ENCODE results near the gene DNM1L.

Gene DNM1L

DNA sequence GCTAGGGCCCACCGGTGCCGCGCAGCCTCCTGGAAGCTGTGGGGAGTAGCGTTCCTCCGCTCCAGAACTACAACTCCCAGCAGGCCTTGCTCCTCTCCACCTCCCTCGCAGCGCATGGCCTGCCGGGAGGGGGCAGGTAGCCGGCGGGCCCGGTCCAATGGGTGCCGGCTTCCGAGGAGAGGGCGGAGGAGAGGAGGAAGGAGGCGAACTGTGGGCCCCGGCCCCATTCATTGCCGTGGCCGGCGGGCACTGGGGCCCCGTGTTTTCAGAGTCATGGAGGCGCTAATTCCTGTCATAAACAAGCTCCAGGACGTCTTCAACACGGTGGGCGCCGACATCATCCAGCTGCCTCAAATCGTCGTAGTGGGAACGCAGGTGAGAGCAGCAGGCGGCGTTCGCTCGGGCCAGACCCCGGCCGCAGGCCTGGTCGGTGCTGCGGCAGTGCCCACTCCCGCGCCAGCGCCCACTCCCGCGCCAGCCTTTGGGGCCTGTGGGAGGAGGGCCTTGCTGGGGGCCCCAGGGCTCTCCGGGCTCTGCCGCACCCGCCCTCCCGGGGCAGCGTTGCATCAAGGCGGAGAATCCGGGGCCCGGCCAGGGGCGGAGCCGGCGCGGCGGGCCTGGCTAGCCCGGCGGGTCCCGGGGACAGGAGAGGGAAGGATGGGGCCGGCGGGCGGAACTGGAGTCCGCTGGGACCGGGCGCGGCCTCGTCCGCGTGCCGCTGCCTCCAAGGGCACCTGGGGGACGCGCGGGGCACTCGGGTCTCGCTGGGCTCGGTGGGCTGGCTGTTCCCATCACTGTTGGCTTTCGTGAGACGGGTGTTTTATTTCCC lies at the start of gene DNM1L:
Gene DNM1L (plus strand): TSS at position 211 of the 829 bp plus-strand sequence. CDS start 63 bp downstream, at position 274.
- Histone ChIP-seq H3K27ac (ENCODE audit: low read length) (peak within 1 kb of the TSS; percentile 55), H3K4me3 (ENCODE audit: low read length) (peak within 1 kb of the TSS; percentile 89), H3K4me1 (ENCODE audit: low read length) (peaks cover 28% of the 10 kb centered on the region), H2AFZ (ENCODE audit: low read depth, low read length) (peak within 1 kb of the TSS; percentile 96), H3K79me2 (ENCODE audit: low read length) (peaks cover 49% of the 10 kb centered on the region), H3K9me3 (ENCODE audit: insufficient read depth, low read length) (no peaks in the 10 kb centered on the region), H3K27me3 (ENCODE audit: low read depth, low read length) (no peaks in the 10 kb centered on the region), H3K9ac (ENCODE audit: low read length) (peak within 1 kb of the TSS; percentile 83), H3K4me2 (ENCODE audit: low read length) (peak within 1 kb of the TSS; percentile 75), H4K20me1 (ENCODE audit: insufficient read depth, low read length) (peaks cover 14% of the 10 kb centered on the region), H3K36me3 (replicated peaks; ENCODE audit: low read depth, low read length) (peaks cover 3% of the 10 kb centered on the region)
- TF ChIP-seq, protein P1, sequence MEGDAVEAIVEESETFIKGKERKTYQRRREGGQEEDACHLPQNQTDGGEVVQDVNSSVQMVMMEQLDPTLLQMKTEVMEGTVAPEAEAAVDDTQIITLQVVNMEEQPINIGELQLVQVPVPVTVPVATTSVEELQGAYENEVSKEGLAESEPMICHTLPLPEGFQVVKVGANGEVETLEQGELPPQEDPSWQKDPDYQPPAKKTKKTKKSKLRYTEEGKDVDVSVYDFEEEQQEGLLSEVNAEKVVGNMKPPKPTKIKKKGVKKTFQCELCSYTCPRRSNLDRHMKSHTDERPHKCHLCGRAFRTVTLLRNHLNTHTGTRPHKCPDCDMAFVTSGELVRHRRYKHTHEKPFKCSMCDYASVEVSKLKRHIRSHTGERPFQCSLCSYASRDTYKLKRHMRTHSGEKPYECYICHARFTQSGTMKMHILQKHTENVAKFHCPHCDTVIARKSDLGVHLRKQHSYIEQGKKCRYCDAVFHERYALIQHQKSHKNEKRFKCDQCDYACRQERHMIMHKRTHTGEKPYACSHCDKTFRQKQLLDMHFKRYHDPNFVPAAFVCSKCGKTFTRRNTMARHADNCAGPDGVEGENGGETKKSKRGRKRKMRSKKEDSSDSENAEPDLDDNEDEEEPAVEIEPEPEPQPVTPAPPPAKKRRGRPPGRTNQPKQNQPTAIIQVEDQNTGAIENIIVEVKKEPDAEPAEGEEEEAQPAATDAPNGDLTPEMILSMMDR (IDR thresholded peaks at IDR 0.05; ENCODE audit: low read depth, low read length), result no peak
- no peak for TF ChIP-seq EZH2phosphoT487 (IDR thresholded peaks at IDR 0.05; ENCODE audit: low read depth)

DNA sequence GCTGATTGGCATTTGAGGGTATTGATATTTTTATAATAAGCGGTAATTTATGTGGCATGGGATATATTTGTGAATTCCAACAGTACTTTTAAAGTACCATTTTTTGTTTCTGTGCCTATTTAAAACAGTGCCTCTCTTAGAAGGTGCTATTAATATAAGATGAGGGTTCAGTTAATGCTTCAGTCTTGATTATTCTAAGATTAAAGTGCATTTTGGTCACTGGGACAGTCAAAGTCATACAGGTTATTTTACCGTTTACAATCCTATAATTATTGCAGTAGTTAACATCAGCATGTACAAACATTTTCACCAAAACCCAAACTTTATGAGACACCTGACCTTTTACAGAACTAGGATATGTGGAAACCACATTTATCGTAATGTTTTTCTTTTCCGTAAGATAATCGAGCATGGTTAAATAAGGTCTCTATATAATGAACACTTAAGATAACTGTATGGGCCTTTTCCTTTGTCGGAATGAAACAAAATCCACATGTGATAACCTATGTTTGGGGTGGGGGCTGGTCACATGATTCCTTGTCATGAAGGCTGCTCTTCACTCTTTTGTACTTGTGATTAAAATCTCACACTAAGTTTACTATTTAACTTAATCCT lies 37.7 kb upstream of the DNM1L start:
- H3K4me3 ChIP-seq (ENCODE audit: low read length), result no peak overlapping the region

DNA sequence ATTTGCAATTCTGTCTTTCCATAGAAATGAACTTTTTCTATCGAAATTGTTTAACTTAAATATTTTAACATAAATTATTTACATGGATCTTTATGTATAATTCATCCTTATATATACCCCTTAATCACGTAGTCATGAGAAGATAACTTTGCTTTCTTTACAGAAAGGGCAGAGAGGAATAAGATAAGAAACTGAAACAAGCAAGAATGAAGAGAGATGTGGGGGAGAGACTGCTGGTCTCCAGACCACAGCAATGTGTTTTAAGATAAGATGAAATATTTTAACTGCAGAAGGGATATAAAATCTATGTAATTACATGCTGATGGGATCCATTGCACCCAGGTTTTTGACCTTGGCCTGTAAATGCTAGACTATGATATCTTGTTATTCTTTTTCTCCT lies 34.7 kb upstream of the DNM1L start:
- H4K20me1 ChIP-seq (ENCODE audit: insufficient read depth, low read length), result no peaks in the 10 kb centered on the region
- H3K4me2 ChIP-seq (ENCODE audit: low read length), result no peak overlapping the region
- H3K79me2 ChIP-seq (ENCODE audit: low read length), result no peaks in the 10 kb centered on the region
- H3K27me3 ChIP-seq (ENCODE audit: low read depth, low read length), result no peaks in the 10 kb centered on the region
- no peak overlapping the region for H2AFZ ChIP-seq (ENCODE audit: low read depth, low read length)
- H3K9ac ChIP-seq (ENCODE audit: low read length), result no peak overlapping the region
- H3K4me1 ChIP-seq (ENCODE audit: low read length), result peaks cover 15% of the 10 kb centered on the region
- no peaks in the 10 kb centered on the region for H3K9me3 ChIP-seq (ENCODE audit: insufficient read depth, low read length)
- H3K36me3 ChIP-seq (replicated peaks; ENCODE audit: low read depth, low read length), result no peaks in the 10 kb centered on the region
- no peak overlapping the region for H3K27ac ChIP-seq (ENCODE audit: low read length)
- TF ChIP-seq, protein P1 (IDR thresholded peaks at IDR 0.05; ENCODE audit: low read depth, low read length), result no peak
- no peak for TF ChIP-seq EZH2phosphoT487 (IDR thresholded peaks at IDR 0.05; ENCODE audit: low read depth)
- H3K4me3 ChIP-seq (ENCODE audit: low read length), result no peak overlapping the region

More for the DNA sequence above, 37.7 kb upstream of the DNM1L start:
- Histone ChIP-seq H3K27ac (ENCODE audit: low read length) (no peak overlapping the region), H3K27me3 (ENCODE audit: low read depth, low read length) (no peaks in the 10 kb centered on the region), H3K9ac (ENCODE audit: low read length) (no peak overlapping the region), H3K4me1 (ENCODE audit: low read length) (no peaks in the 10 kb centered on the region), H3K36me3 (replicated peaks; ENCODE audit: low read depth, low read length) (no peaks in the 10 kb centered on the region), H4K20me1 (ENCODE audit: insufficient read depth, low read length) (no peaks in the 10 kb centered on the region), H2AFZ (ENCODE audit: low read depth, low read length) (no peak overlapping the region), H3K79me2 (ENCODE audit: low read length) (no peaks in the 10 kb centered on the region), H3K9me3 (ENCODE audit: insufficient read depth, low read length) (no peaks in the 10 kb centered on the region), H3K4me2 (ENCODE audit: low read length) (no peak overlapping the region)
- TF ChIP-seq, protein P1 (IDR thresholded peaks at IDR 0.05; ENCODE audit: low read depth, low read length), result no peak
- TF ChIP-seq EZH2phosphoT487 (IDR thresholded peaks at IDR 0.05; ENCODE audit: low read depth), result no peak

DNA sequence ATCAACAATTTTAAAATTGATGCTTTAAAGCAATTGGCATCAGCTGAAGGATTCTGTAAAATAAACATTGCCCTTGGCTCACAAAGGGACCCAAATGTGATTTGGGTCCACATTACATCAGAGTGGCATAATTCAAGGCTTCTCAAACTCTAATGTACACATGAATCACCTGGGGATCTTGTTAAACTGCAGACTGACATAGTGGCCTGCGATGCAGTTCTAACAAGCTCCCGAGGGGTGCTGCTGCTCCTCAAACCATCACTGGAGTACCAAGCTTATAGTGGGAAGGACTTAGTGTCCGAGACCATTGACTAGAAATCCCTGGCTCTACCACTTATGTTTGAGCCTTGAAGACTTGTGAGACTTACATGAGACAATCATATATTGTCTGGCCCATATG lies 31.8 kb upstream of the DNM1L start:
- Histone ChIP-seq H2AFZ (ENCODE audit: low read depth, low read length) (no peak overlapping the region), H3K9ac (ENCODE audit: low read length) (no peak overlapping the region), H3K4me3 (ENCODE audit: low read length) (no peak overlapping the region), H3K4me2 (ENCODE audit: low read length) (no peak overlapping the region), H4K20me1 (ENCODE audit: insufficient read depth, low read length) (no peaks in the 10 kb centered on the region), H3K9me3 (ENCODE audit: insufficient read depth, low read length) (no peaks in the 10 kb centered on the region), H3K4me1 (ENCODE audit: low read length) (peaks cover 15% of the 10 kb centered on the region), H3K27ac (ENCODE audit: low read length) (no peak overlapping the region), H3K79me2 (ENCODE audit: low read length) (no peaks in the 10 kb centered on the region), H3K27me3 (ENCODE audit: low read depth, low read length) (no peaks in the 10 kb centered on the region), H3K36me3 (replicated peaks; ENCODE audit: low read depth, low read length) (no peaks in the 10 kb centered on the region)
- TF ChIP-seq, protein P1 (IDR thresholded peaks at IDR 0.05; ENCODE audit: low read depth, low read length), result no peak
- TF ChIP-seq EZH2phosphoT487 (IDR thresholded peaks at IDR 0.05; ENCODE audit: low read depth), result no peak
